Measurements from ENCODE around the gene ADAMTS2.

Gene ADAMTS2

GRCh38 chr5:179369530-179369884, 24.2 kb upstream of the ADAMTS2 start:
- no peak for TF ChIP-seq CTCF (IDR thresholded peaks at IDR 0.05)

GRCh38 chr5:179368806-179369529, 23.7 kb upstream of the ADAMTS2 start:
- no peak for TF ChIP-seq CTCF (IDR thresholded peaks at IDR 0.05)

GRCh38 chr5:179368126-179368805, 23.0 kb upstream of the ADAMTS2 start:
- no peak for TF ChIP-seq CTCF (IDR thresholded peaks at IDR 0.05)

- no peak for TF ChIP-seq CTCF (IDR thresholded peaks at IDR 0.05)
These were observed 22.2 kb upstream of the ADAMTS2 start for GRCh38 chr5:179367491-179367890.

- TF ChIP-seq CTCF (IDR thresholded peaks at IDR 0.05), result no peak
These were observed 17.1 kb upstream of the ADAMTS2 start for GRCh38 chr5:179362355-179362754.

- TF ChIP-seq CTCF (IDR thresholded peaks at IDR 0.05), result no peak
These were observed 15.9 kb upstream of the ADAMTS2 start for GRCh38 chr5:179361037-179361603.

- TF ChIP-seq CTCF (IDR thresholded peaks at IDR 0.05), result no peak
These were observed 11.8 kb upstream of the ADAMTS2 start for GRCh38 chr5:179357031-179357430.

All from LNCAP (cell line).